HFFc6 (cell line): ENCODE measurements around the gene APOL2. TPM values are rescaled to one million over a fixed set of nuclear protein-coding genes. Genes with fewer than 3 reads are reported as not detected.

ENCODE experiments used
- DNase-seq: peaks from one replicate; pipeline ENCODE4 v3.0.0-alpha.2; 2018
- H3K27ac Mint-ChIP-seq: 2 replicates; pipeline ENCODE4 v1.8.0; 2020; ENCODE audit warnings: mild to moderate bottlenecking, mixed read lengths
- H3K27me3 Mint-ChIP-seq: 2 replicates; pipeline ENCODE4 v1.8.0; 2021; ENCODE audit warnings: mild to moderate bottlenecking, moderate library complexity, mixed read lengths; ENCODE audit not compliant: insufficient read depth
- H3K36me3 Mint-ChIP-seq: 2 replicates; pipeline ENCODE4 v1.8.0; 2021; ENCODE audit warnings: low read depth, mixed read lengths
- H3K4me1 Mint-ChIP-seq: 2 replicates; pipeline ENCODE4 v1.8.0; 2020; ENCODE audit warnings: low read depth, mixed read lengths
- H3K4me3 Mint-ChIP-seq: 2 replicates; pipeline ENCODE4 v1.8.0; 2020; ENCODE audit warnings: mild to moderate bottlenecking, moderate library complexity, mixed read lengths
- H3K9me3 Mint-ChIP-seq: 2 replicates; pipeline ENCODE4 v1.8.0; 2020; ENCODE audit warnings: mild to moderate bottlenecking, mixed read lengths
- total RNA-seq, 6 experiments: library from RNA; stranded (reverse); fragmentation: NEBNext Ultra II Directional; extraction: Animal tissue kit (Norgen Biotek cat#: 25700); gene quantifications; 2 replicates in 1 of 6; 3 replicates in 5 of 6; pipeline ENCODE4 v1.2.3, GENCODE V29; 2021
- TF ChIP-seq, protein P1 (sequence below): fragments of 200-600 bp; sonication (generic); IDR thresholded peaks from 2 replicates; pipeline ENCODE4 v1.5.0; 2021; ENCODE audit warnings: antibody characterized with exemption, mild to moderate bottlenecking

APOL2 gene
- total RNA-seq, 6 experiments from 2014 or later = 27.7 to 42.5 (median 38.5) TPM

DNA sequence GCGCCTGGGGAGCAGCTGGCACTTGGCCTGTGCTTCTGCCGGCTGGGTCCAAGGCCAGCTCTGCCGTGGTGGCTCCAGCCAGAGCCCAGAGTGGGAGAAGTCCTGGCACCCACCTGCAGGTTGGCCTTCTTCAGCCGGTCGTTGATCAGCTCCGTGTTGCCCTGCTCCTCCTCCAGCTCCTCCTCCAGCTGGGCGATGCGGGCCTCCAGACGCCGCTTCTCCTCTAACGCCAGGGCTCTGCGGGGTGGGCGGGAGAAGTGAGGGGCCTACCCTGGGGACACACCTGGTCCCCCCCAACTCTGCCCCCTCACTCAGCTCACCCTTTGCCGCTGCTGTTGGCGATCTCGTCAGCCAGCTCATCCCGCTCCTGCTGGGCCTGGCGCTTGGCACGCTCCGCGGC lies 46.2 kb upstream of the APOL2 start:
- no peak overlapping the region for H3K27ac Mint-ChIP-seq
- TF ChIP-seq, protein P1, sequence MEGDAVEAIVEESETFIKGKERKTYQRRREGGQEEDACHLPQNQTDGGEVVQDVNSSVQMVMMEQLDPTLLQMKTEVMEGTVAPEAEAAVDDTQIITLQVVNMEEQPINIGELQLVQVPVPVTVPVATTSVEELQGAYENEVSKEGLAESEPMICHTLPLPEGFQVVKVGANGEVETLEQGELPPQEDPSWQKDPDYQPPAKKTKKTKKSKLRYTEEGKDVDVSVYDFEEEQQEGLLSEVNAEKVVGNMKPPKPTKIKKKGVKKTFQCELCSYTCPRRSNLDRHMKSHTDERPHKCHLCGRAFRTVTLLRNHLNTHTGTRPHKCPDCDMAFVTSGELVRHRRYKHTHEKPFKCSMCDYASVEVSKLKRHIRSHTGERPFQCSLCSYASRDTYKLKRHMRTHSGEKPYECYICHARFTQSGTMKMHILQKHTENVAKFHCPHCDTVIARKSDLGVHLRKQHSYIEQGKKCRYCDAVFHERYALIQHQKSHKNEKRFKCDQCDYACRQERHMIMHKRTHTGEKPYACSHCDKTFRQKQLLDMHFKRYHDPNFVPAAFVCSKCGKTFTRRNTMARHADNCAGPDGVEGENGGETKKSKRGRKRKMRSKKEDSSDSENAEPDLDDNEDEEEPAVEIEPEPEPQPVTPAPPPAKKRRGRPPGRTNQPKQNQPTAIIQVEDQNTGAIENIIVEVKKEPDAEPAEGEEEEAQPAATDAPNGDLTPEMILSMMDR = no peak
- H3K4me1 Mint-ChIP-seq = peaks cover 10% of the 10 kb centered on the region; the same call in 1 of the 2 replicates
- peaks cover 42% of the 10 kb centered on the region for H3K36me3 Mint-ChIP-seq
- H3K9me3 Mint-ChIP-seq = peaks cover 9% of the 10 kb centered on the region; the same call in 1 of the 2 replicates
- no peak overlapping the region for H3K4me3 Mint-ChIP-seq
- DNase-seq = no peak
- H3K27me3 Mint-ChIP-seq = peaks cover 63% of the 10 kb centered on the region

DNA sequence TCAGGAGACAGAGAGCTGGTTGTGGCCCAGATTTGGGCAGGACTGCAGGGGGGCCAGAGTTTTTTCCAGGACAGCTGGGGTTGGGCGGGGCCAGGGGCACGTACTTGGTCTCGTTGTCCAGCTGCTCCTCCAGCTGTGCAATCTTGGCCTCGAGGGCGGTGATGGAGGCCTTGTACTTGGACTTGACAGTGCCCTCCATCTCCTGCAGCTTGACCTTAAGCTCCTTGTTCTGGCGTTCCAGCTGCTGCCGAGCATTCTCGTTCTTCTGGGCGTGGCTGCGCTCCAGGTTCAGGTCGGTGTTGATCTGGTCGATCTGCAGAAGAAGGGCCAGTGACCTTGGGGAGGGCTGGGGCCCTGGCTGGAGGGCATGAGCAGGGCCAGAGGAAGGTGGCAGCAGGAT lies 45.7 kb upstream of the APOL2 start:
- TF ChIP-seq, protein P1 = no peak
- Mint-ChIP-seq H3K27ac (0 out of 2 replicates have a peak overlapping the region, but pooled peaks have one; percentile 21), H3K4me3 (peak overlapping the region; percentile 28; the same call in 1 of the 2 replicates), H3K27me3 (peaks cover 68% of the 10 kb centered on the region), H3K36me3 (peaks cover 45% of the 10 kb centered on the region), H3K9me3 (peaks cover 9% of the 10 kb centered on the region; the same call in 1 of the 2 replicates), H3K4me1 (peaks cover 14% of the 10 kb centered on the region; the same call in 1 of the 2 replicates)
- DNase-seq = no peak

DNA sequence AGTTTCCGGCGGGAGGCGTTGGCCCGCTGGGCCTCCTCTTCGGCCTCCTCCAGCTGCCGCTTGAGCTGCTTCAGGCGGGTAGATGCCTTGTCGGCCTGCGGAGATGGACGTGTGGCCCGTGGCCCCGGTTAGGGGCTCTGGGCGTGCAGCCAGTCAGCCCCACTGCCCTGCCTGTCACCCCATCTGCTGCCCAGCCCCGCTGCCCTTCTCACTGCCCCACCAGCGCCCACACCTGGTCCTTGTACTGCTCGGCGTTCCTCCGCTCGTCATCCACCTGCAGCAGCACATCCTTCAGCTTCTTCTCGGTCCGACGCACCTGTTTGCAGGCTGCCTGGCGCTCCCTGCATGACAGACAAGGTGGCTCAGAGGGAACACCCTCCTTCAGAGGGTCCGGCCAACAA lies 44.8 kb upstream of the APOL2 start:
- Mint-ChIP-seq H3K27ac (peak overlapping the region; percentile 21; the same call in 1 of the 2 replicates), H3K4me1 (peaks cover 14% of the 10 kb centered on the region; the same call in 1 of the 2 replicates)

DNA sequence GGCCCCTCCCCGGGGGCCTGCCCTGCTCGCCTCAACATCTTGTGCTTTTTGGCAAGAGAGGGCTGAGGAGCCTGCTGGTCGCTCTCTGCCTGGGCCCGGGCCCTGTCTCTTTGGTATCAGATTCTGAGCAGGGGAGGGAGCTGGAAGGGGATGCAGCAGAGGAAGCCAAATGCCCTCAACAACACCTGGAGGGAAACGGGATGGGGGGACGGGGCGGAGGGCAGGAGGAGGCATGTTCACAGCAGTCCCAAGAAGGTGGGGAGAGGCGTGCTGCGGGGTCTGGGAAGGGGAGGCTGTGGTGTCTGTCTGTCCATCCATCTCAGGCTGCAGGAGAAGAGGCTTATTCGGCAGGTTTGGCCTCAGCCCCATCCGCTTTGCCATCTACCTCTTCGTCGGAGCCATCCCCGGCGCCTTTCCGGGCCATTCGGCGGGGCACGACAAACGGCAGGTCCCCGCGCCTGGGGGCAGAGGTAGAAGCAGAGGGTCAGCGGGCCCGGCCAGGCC lies 43.1 kb upstream of the APOL2 start:
- no peak for DNase-seq
- H3K36me3 Mint-ChIP-seq = peaks cover 42% of the 10 kb centered on the region
- H3K27me3 Mint-ChIP-seq = peaks cover 68% of the 10 kb centered on the region
- no peak overlapping the region for H3K4me3 Mint-ChIP-seq
- peak overlapping the region; percentile 24; the same call in 1 of the 2 replicates for H3K27ac Mint-ChIP-seq
- H3K9me3 Mint-ChIP-seq = peaks cover 13% of the 10 kb centered on the region; the same call in 1 of the 2 replicates
- TF ChIP-seq, protein P1 = no peak
- peaks cover 26% of the 10 kb centered on the region for H3K4me1 Mint-ChIP-seq

More for the DNA sequence above, 44.8 kb upstream of the APOL2 start:
- Mint-ChIP-seq H3K27me3 (peaks cover 68% of the 10 kb centered on the region), H3K9me3 (peaks cover 9% of the 10 kb centered on the region; the same call in 1 of the 2 replicates), H3K4me3 (peak overlapping the region; percentile 46; the same call in 1 of the 2 replicates), H3K36me3 (peaks cover 42% of the 10 kb centered on the region)
- DNase-seq = no peak
- TF ChIP-seq, protein P1 = no peak

DNA sequence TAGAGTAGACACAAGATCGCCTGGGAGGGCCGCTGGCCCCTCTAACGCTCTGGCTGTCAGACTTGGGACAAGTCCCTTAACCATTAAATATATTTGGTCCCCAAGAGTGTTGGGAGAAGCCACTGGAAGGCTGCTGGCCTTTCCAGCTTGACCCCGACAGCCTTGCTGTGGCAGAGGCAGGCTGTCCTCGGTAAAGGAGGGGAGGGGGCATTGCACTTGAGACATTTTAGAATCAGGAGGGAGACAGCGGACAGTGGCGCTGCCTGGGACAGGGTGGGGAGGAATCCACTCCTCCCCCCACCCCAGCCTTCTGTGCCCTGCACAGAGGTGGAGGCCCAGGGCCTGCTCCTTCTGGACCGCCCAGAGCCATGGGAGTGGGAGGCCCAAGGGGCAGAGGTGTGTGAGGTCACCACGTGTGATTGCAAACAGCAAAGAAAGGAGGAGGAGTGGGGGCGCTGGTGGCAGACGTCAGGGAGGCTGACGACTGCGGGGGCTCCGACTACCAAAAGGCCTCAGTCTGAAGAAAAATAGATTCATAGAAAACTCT lies 42.5 kb upstream of the APOL2 start:
- TF ChIP-seq, protein P1 = no peak
- Mint-ChIP-seq H3K4me1 (peaks cover 26% of the 10 kb centered on the region), H3K27ac (peak overlapping the region; percentile 51; the same call in 1 of the 2 replicates), H3K9me3 (peaks cover 10% of the 10 kb centered on the region; the same call in 1 of the 2 replicates), H3K4me3 (peak overlapping the region; percentile 7; the same call in 1 of the 2 replicates), H3K27me3 (peaks cover 68% of the 10 kb centered on the region), H3K36me3 (peaks cover 37% of the 10 kb centered on the region)
- no peak for DNase-seq
